Fibroblast of villous mesenchyme (primary cell): ENCODE results near the gene PIM2. TPM values are rescaled to one million over a fixed set of nuclear protein-coding genes. Genes with fewer than 3 reads are reported as not detected.
A peak's percentile ranks its signal among the peaks of the same experiment; 100 is the strongest.

Source experiments
- DNase-seq: peaks from one replicate; pipeline ENCODE4 v3.0.0-alpha.2; 2010; ENCODE audit warnings: low read depth
- H3K4me3 ChIP-seq: 2 replicates; pipeline ENCODE4 v1.5.1; 2011; ENCODE audit warnings: low read depth, mild to moderate bottlenecking, low read length
- total RNA-seq: library from RNA; depleted of rRNA; stranded (reverse); fragments of >200 nt; gene quantifications from 2 replicates; pipeline ENCODE4 v1.2.3, GENCODE V29; 2012
- TF ChIP-seq, protein P1 (sequence below): IDR thresholded peaks from 2 replicates; pipeline ENCODE4 v1.5.1; 2012; ENCODE audit warnings: low read depth, mild to moderate bottlenecking, low read length; ENCODE audit not compliant: insufficient read depth

The PIM2 gene
- total RNA-seq, 1 donor = 12.5 TPM

DNA sequence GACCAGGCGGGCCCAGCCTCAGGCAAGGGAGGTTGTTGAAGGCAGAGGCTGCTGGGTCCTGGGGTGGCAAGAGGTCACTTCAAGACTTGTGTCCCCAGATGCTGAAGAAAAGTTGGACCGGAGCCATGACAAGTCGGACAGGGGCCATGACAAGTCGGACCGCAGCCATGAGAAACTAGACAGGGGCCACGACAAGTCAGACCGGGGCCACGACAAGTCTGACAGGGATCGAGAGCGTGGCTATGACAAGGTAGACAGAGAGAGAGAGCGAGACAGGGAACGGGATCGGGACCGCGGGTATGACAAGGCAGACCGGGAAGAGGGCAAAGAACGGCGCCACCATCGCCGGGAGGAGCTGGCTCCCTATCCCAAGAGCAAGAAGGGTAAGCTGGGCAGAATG, 16.7 kb downstream of the PIM2 start:
- no peak for DNase-seq
- TF ChIP-seq, protein P1, sequence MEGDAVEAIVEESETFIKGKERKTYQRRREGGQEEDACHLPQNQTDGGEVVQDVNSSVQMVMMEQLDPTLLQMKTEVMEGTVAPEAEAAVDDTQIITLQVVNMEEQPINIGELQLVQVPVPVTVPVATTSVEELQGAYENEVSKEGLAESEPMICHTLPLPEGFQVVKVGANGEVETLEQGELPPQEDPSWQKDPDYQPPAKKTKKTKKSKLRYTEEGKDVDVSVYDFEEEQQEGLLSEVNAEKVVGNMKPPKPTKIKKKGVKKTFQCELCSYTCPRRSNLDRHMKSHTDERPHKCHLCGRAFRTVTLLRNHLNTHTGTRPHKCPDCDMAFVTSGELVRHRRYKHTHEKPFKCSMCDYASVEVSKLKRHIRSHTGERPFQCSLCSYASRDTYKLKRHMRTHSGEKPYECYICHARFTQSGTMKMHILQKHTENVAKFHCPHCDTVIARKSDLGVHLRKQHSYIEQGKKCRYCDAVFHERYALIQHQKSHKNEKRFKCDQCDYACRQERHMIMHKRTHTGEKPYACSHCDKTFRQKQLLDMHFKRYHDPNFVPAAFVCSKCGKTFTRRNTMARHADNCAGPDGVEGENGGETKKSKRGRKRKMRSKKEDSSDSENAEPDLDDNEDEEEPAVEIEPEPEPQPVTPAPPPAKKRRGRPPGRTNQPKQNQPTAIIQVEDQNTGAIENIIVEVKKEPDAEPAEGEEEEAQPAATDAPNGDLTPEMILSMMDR = no peak
- no peak overlapping the region for H3K4me3 ChIP-seq

DNA sequence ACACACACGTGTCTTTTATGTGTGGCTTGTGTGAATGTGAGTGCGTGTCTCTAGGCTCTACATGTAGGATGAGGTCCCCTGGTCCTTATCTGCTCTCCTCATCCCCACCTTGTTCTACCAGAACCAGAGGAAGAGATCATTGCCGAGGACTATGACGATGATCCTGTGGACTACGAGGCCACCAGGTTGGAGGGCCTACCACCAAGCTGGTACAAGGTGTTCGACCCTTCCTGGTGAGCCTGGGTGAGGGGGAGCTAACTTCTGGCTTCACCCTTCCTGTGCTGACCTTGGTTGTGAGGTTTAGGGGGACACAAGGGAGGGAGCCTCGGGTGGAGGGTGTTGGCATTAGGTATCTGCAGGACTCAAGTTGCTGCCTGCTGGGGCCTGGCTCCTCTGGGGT, 17.8 kb downstream of the PIM2 start:
- TF ChIP-seq, protein P1 = no peak
- no peak overlapping the region for H3K4me3 ChIP-seq
- DNase-seq = no peak

DNA sequence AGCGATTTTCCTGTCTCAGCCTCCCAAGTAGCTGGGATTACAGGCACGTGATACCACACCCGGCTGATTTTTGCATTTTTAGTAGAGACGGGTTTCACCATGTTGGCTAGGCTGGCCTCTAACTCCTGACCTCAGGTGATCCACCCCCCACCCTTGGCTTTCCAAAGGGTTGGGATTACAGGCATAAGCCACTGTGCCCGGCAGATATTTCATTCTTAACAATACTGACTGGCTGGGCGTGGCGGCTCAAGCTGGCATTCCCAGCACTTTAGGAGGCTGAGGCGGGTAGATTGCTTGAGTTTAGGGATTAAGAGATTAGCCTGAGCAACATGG, 19.8 kb downstream of the PIM2 start:
- no peak for DNase-seq
- no peak overlapping the region for H3K4me3 ChIP-seq
- TF ChIP-seq, protein P1 = no peak

DNA sequence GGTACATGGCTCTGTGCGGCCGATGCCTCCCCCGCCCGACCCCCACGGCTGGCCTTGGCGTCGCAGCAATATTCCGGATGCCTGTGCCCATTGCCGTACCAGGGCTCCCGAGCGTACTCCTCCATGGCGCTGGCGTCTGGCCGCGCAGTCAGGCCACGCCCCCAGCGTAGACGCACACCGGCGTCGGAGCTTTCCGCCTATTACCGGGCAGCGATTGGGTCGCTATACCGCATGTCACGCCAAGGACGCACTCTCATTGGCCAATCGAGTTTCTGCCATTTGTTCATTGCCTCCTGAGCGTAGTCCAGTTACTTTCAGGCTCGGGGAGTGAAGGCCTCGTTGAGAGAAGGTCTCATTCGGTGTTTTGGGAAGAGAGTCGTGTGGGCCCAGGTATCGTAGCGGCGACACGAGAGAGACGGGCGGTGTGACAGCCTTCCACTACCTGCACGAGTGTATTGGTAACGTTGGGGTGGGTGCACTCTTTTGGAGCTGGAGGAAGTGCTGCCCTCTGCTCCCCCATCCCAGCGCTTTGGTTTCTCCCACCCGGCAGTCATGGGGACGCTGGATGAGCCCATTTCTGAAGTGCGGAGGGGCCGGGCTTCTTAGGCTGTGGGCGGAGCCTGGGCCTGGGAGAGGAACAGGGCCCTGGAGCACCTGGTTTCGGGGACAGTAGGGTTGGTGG, 21.1 kb downstream of the PIM2 start, which contains the start of the genes PQBP1 and TIMM17B:
Gene PQBP1 (plus strand): TSS at position 306 of the 682 bp plus-strand sequence. CDS start 580 bp downstream, outside the sequence.
Gene TIMM17B (minus strand): TSS at position 144 of the 682 bp plus-strand sequence. CDS start 19 bp downstream, at position 125.
- TF ChIP-seq, protein P1 = no peak
- DNase-seq = peak; percentile 96
- H3K4me3 ChIP-seq = peak within 1 kb of the TSS; percentile 79

DNA sequence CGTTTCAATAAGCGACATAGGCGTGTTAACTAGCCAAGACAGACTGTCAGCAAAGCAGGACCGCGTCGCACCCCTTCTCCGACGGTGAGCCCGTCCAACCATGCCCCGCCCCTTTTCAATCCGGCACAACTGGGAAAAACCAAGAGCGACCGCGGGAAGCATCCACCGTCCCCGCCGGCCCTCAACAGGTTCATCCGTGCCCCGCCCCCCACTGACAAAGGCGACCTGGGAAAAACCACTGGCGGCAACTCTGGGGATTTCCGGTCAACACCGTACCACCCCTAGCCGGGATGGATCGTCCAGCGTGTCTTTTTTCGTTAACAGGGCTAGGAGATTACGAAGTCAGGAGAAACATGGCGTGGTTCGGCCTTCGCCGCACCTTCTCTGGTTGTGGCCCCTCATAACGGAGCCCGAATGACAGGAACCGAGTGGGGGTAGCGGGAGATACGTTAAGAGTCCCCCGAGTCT, 21.6 kb downstream of the PIM2 start:
- TF ChIP-seq, protein P1 = no peak
- DNase-seq = peak; percentile 75
- peak overlapping the region; percentile 79 for H3K4me3 ChIP-seq

DNA sequence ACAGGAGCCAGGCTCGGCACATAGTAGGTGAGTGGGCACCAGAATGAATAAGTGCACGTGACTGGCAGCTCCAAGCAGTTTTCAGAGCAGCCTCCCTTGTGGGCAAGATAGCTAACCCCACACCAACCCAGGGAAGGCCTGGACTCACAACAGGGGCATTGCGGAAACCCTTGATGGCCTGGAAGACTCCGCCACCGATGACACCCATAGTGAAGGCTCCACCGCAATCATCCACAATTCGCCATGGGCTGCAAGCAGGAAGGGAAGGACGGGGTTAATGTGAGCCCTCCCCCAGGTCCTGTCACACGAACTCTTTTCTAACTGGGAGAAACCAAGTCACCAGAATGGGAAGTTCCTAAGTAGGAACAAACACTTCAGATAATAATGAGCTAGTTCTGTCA, 22.2 kb downstream of the PIM2 start:
- DNase-seq = no peak
- peak overlapping the region; percentile 79 for H3K4me3 ChIP-seq
- TF ChIP-seq, protein P1 = no peak
